ENCODE results near the gene BMAL1.
A peak's percentile ranks its signal among the peaks of the same experiment; 100 is the strongest.
"Not testable (repeated sequence)": the region's sequence is repeated elsewhere in the genome, so short reads cannot be mapped to it uniquely, and the experiment has no call there.

BMAL1 gene

GRCh38 chr11:13277768-13278608 is at the start of gene BMAL1:
TSS of gene BMAL1 (plus strand) at chr11:13277790. CDS start at chr11:13354309, 76,519 bp downstream.
- DNase-seq (ENCODE audit: low spot score): peak; percentile 48

- no peak for DNase-seq (ENCODE audit: low spot score)
Measured at GRCh38 chr11:13228572-13228971, 49.0 kb upstream of the BMAL1 start.

GRCh38 chr11:13229136-13229535 is 48.5 kb upstream of the BMAL1 start:
- no peak for DNase-seq (ENCODE audit: low spot score)

GRCh38 chr11:13229711-13230318 is 47.8 kb upstream of the BMAL1 start:
- DNase-seq (ENCODE audit: low spot score): no peak

GRCh38 chr11:13233173-13233745 is 44.3 kb upstream of the BMAL1 start:
- no peak for DNase-seq (ENCODE audit: low spot score)

GRCh38 chr11:13235895-13236294 is 41.7 kb upstream of the BMAL1 start:
- DNase-seq (ENCODE audit: low spot score): no peak

GRCh38 chr11:13236626-13237025 is 41.0 kb upstream of the BMAL1 start:
- no peak for DNase-seq (ENCODE audit: low spot score)

GRCh38 chr11:13237761-13238160 is 39.8 kb upstream of the BMAL1 start:
- no peak for DNase-seq (ENCODE audit: low spot score)

GRCh38 chr11:13238879-13239514 is 38.6 kb upstream of the BMAL1 start:
- DNase-seq (ENCODE audit: low spot score): peak; percentile 57

GRCh38 chr11:13242564-13242963 is 35.0 kb upstream of the BMAL1 start:
- no peak for DNase-seq (ENCODE audit: low spot score)

GRCh38 chr11:13247606-13248296 is 29.8 kb upstream of the BMAL1 start:
- no peak for DNase-seq (ENCODE audit: low spot score)

- no peak for DNase-seq (ENCODE audit: low spot score)
Measured at GRCh38 chr11:13249177-13249576, 28.4 kb upstream of the BMAL1 start.

- DNase-seq (ENCODE audit: low spot score): peak; percentile 41
Measured at GRCh38 chr11:13249992-13250391, 27.6 kb upstream of the BMAL1 start.

- DNase-seq (ENCODE audit: low spot score): no peak
Measured at GRCh38 chr11:13251966-13252365, 25.6 kb upstream of the BMAL1 start.

GRCh38 chr11:13252438-13252837 is 25.2 kb upstream of the BMAL1 start:
- no peak for DNase-seq (ENCODE audit: low spot score)

GRCh38 chr11:13256216-13256615 is 21.4 kb upstream of the BMAL1 start:
- no peak for DNase-seq (ENCODE audit: low spot score)

GRCh38 chr11:13258061-13258460 is 19.5 kb upstream of the BMAL1 start:
- not testable (repeated sequence) for DNase-seq (ENCODE audit: low spot score)

- DNase-seq (ENCODE audit: low spot score): no peak
Measured at GRCh38 chr11:13258855-13259254, 18.7 kb upstream of the BMAL1 start.

GRCh38 chr11:13259374-13259773 is 18.2 kb upstream of the BMAL1 start:
- DNase-seq (ENCODE audit: low spot score): no peak

GRCh38 chr11:13260201-13260962 is 17.2 kb upstream of the BMAL1 start:
- DNase-seq (ENCODE audit: low spot score): no peak

GRCh38 chr11:13260963-13261588 is 16.5 kb upstream of the BMAL1 start:
- no peak for DNase-seq (ENCODE audit: low spot score)

All from RKO (cell line).